Skeletal muscle satellite cell (primary cell): ENCODE measurements around the gene MIER3. TPM values are rescaled to one million over a fixed set of nuclear protein-coding genes. Genes with fewer than 3 reads are reported as not detected.
A peak's percentile ranks its signal among the peaks of the same experiment; 100 is the strongest.

ENCODE experiments used
- H3K27me3 ChIP-seq: 2 replicates; pipeline ENCODE4 v1.7.0; 2013; ENCODE audit warnings: low read length; ENCODE audit not compliant: control insufficient read depth, insufficient read depth
- H3K36me3 ChIP-seq: 2 replicates; pipeline ENCODE4 v1.7.0; 2013; ENCODE audit warnings: mild to moderate bottlenecking, control low read depth, low read length; ENCODE audit not compliant: insufficient read depth
- H3K4me1 ChIP-seq: 2 replicates; pipeline ENCODE4 v1.7.0; 2013; ENCODE audit warnings: low read length; ENCODE audit not compliant: control insufficient read depth, insufficient read depth
- H3K4me2 ChIP-seq: 2 replicates; pipeline ENCODE4 v1.7.0; 2013; ENCODE audit warnings: mild to moderate bottlenecking, low read length
- H3K4me3 ChIP-seq: 2 replicates; pipeline ENCODE4 v1.7.0; 2013; ENCODE audit warnings: low read length
- H3K9ac ChIP-seq: 2 replicates; pipeline ENCODE4 v1.7.0; 2013; ENCODE audit warnings: mild to moderate bottlenecking, low read depth, low read length, moderate library complexity
- H3K9me3 ChIP-seq: replicated peaks from 2 replicates; pipeline ENCODE4 v1.7.0; 2013; ENCODE audit warnings: mild to moderate bottlenecking, control low read depth, low read length
- total RNA-seq: library from RNA; depleted of rRNA; stranded (reverse); fragments of >200 nt; gene quantifications from 2 replicates; pipeline ENCODE4 v1.2.3, GENCODE V29; 2012; rRNA removed

The MIER3 gene, protein sequence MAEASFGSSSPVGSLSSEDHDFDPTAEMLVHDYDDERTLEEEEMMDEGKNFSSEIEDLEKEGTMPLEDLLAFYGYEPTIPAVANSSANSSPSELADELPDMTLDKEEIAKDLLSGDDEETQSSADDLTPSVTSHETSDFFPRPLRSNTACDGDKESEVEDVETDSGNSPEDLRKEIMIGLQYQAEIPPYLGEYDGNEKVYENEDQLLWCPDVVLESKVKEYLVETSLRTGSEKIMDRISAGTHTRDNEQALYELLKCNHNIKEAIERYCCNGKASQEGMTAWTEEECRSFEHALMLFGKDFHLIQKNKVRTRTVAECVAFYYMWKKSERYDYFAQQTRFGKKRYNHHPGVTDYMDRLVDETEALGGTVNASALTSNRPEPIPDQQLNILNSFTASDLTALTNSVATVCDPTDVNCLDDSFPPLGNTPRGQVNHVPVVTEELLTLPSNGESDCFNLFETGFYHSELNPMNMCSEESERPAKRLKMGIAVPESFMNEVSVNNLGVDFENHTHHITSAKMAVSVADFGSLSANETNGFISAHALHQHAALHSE
- 14.4 and 20.0 TPM in 2 replicates for total RNA-seq

DNA sequence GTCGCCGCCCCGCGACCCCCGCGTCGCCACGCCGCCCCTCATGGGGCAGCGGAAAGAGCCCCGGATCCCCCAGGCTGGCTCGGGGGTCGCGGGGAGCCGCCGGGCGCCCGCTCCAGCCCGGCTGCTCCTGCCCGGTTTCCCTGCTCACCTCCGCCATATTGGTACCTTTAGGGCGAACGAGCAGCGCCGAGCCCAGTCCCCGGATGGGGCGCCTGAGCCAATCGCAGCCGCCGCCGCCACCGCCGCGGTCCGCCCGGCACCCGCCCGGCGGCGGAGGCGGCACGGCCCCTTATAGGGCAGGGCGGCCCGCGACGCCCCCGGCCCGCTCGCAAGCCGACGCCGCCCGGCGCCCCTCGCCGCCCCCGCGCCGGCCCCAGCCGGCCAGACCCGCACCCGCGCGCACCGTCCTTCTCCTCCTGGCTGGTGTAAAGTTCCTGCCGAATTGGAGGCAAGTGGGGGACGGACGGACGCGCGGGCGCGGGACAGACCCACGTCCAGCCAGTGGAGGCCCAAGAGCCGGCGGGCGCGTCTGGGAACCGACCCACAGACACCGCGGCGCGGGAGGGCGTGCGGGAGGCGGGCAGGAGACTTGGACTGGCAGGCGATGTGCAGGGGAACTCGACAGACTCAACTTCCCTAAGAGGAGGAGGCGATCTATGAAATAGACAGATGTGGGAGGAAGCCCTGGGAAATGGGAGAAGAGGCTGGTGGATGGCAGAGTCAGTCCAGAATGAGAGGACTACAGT lies at the start of gene MIER3:
Gene MIER3, minus strand, starts transcription at position 178 of the 746 bp plus-strand sequence. Its CDS starts 21 bp downstream, at position 157.
- peak within 1 kb of the TSS; percentile 91 for H3K9ac ChIP-seq
- peaks cover 9% of the 10 kb centered on the region for H3K36me3 ChIP-seq
- H3K27me3 ChIP-seq = peaks cover 15% of the 10 kb centered on the region
- H3K9me3 ChIP-seq = no peaks in the 10 kb centered on the region
- peaks cover 9% of the 10 kb centered on the region for H3K4me1 ChIP-seq
- peak within 1 kb of the TSS; percentile 94 for H3K4me2 ChIP-seq
- H3K4me3 ChIP-seq = peak within 1 kb of the TSS; percentile 78

DNA sequence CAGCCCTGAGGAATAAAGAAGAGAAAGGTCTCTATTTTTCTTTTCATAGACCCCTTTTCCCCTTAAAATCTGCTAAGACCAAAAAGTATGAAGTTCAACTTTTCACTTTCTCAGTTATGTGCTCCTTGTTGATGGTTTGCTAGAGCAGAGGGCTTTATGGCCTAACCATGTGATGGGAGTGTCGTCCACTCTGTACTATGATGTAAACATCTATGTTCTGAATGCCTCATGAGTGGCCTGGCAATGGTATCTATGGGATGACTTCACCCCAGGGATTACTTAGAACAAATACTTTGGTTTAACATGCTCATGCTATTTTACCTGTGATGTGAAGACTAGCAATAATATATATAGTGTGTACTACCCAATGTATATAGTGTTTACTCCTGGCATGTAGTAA lies 43.7 kb upstream of the MIER3 start:
- H3K4me2 ChIP-seq = no peak overlapping the region
- H3K36me3 ChIP-seq = no peaks in the 10 kb centered on the region
- no peaks in the 10 kb centered on the region for H3K9me3 ChIP-seq
- H3K9ac ChIP-seq = no peak overlapping the region
- H3K4me1 ChIP-seq = no peaks in the 10 kb centered on the region
- no peak overlapping the region for H3K4me3 ChIP-seq
- no peaks in the 10 kb centered on the region for H3K27me3 ChIP-seq

DNA sequence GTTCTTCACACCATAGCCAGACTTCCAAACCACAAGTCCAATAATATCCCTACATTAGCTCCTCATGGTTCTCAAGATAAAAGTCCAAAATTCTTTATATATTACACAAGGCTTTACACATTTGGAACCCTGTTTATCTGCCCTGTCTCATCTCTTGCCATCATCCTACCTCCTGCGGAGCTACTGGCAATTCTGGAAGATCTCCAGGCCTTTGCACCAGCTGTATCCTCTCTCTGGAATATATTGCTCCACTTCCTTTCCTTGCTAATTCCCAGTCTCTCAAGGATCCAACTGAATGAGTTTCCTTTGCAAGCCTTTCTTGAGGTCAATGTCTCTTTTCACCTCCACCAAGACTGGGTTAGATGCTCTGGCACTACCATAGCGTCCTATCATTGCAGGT lies 41.3 kb upstream of the MIER3 start:
- no peaks in the 10 kb centered on the region for H3K4me1 ChIP-seq
- H3K9me3 ChIP-seq = no peaks in the 10 kb centered on the region
- H3K27me3 ChIP-seq = peaks cover 12% of the 10 kb centered on the region
- H3K4me3 ChIP-seq = no peak overlapping the region
- H3K9ac ChIP-seq = no peak overlapping the region
- no peak overlapping the region for H3K4me2 ChIP-seq
- no peaks in the 10 kb centered on the region for H3K36me3 ChIP-seq

DNA sequence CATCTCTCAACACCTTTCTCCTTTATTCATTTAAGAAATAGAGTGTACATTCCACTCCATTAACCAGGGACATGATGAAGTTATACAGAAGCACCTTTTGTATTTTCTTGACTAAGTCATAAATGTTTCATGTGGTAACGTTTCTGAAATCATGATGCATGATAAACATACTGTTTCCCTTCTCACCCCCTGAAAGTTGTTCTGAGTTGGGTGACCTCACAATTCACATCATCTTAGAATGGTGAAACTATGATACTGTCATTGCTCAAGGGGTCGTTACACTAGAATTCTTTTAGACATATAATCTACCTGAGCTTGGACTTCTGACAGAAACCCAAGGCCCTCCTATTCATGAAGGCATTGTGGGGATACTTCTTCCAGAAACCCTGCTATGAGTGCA lies 37.8 kb upstream of the MIER3 start:
- peaks cover 12% of the 10 kb centered on the region for H3K27me3 ChIP-seq
- H3K4me2 ChIP-seq = no peak overlapping the region
- no peak overlapping the region for H3K4me3 ChIP-seq
- H3K9ac ChIP-seq = no peak overlapping the region
- no peaks in the 10 kb centered on the region for H3K9me3 ChIP-seq
- no peaks in the 10 kb centered on the region for H3K36me3 ChIP-seq
- H3K4me1 ChIP-seq = no peaks in the 10 kb centered on the region

DNA sequence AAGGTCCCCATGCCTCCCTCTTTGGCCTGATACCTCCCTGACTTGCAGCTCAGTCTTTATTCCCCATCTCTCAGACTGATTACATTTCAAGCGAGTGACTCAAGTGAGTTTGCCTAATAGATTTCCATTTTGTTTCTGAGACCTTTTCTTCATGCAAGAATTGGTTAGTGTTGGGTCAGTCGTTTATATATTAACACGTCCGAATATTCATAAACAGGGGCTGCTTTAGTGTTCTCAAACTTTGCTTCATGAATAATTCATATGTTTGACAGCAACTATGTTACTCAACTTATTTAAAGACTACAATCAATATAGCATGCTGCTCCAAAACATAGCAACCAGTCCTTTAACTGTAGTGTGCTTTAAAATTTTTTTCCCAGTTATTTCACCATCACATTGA lies 36.6 kb upstream of the MIER3 start:
- H3K4me3 ChIP-seq = no peak overlapping the region
- no peaks in the 10 kb centered on the region for H3K9me3 ChIP-seq
- no peaks in the 10 kb centered on the region for H3K4me1 ChIP-seq
- peaks cover 17% of the 10 kb centered on the region for H3K27me3 ChIP-seq
- H3K4me2 ChIP-seq = no peak overlapping the region
- no peaks in the 10 kb centered on the region for H3K36me3 ChIP-seq
- H3K9ac ChIP-seq = no peak overlapping the region

DNA sequence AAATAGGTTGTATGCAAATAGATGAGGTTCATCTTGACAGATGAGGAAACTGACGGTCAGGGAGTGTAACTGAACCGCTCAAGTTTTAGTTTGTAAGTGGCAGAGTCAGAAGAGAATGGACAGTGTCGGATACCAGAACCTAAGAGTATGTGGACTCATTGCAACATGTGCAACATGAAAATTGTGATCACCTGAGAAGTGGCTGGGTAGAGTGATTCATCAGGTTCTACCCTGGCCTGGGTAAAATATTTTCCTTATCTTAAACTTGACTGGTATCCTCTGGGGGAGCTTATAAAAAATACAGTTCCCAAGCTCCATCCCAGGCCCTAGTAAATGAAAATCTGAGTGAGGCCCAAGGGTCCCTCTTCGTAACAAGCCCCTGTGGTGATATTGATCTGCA lies 35.2 kb upstream of the MIER3 start:
- no peaks in the 10 kb centered on the region for H3K4me1 ChIP-seq
- no peaks in the 10 kb centered on the region for H3K9me3 ChIP-seq
- H3K9ac ChIP-seq = no peak overlapping the region
- H3K27me3 ChIP-seq = peaks cover 22% of the 10 kb centered on the region
- H3K4me3 ChIP-seq = no peak overlapping the region
- H3K36me3 ChIP-seq = no peaks in the 10 kb centered on the region
- H3K4me2 ChIP-seq = no peak overlapping the region

DNA sequence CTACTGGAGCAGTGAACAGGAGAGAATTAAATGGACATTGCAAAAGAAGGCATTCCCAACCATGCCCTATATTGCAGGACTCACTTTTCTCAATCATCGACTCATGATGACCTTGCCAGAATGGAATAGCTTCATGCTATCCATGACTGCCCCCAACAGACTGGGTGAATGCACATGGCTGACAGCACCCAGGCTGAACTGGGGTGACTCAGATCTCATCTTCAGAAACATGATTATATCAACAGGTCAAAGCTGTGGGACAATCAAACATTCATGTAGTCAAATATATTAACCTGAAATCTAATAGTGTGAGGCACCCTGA lies 34.7 kb upstream of the MIER3 start:
- Histone ChIP-seq H3K4me1 (no peaks in the 10 kb centered on the region), H3K36me3 (no peaks in the 10 kb centered on the region), H3K4me3 (no peak overlapping the region), H3K9ac (no peak overlapping the region), H3K9me3 (no peaks in the 10 kb centered on the region), H3K27me3 (peaks cover 25% of the 10 kb centered on the region), H3K4me2 (no peak overlapping the region)

DNA sequence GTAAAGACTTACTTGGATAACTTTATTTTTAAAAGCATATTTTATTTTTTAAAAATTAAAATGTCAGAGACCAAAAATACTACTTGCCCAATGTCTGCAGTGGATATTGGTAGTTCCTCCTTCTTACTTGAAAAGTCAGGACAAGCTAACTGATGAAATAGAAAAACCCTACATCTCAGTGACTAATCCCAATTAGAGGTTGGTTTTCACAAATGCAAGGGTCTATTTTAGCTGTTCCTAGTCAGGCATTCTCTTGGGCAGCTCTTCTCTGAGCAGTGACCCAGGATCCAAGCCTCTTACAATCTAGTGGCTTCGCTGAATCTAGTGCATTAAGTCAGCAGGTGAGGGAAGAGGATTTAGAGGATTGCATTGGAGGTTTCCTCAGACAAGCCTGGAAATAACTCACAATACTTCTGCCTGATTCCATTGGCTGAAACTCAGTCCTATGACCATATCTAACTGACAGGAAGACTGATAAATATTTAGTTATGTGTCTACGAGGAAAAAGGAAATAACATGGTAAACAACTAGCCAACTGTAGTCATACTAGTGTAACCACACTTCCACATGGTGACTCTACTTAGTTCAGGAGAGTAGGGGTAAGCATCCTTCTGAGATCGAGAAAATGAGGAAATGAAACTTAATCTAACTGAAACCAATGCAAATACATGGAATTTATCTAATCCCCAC lies 34.2 kb upstream of the MIER3 start:
- H3K4me2 ChIP-seq = no peak overlapping the region
- H3K36me3 ChIP-seq = no peaks in the 10 kb centered on the region
- H3K9me3 ChIP-seq = no peaks in the 10 kb centered on the region
- H3K4me3 ChIP-seq = no peak overlapping the region
- peaks cover 30% of the 10 kb centered on the region for H3K27me3 ChIP-seq
- no peak overlapping the region for H3K9ac ChIP-seq
- no peaks in the 10 kb centered on the region for H3K4me1 ChIP-seq

DNA sequence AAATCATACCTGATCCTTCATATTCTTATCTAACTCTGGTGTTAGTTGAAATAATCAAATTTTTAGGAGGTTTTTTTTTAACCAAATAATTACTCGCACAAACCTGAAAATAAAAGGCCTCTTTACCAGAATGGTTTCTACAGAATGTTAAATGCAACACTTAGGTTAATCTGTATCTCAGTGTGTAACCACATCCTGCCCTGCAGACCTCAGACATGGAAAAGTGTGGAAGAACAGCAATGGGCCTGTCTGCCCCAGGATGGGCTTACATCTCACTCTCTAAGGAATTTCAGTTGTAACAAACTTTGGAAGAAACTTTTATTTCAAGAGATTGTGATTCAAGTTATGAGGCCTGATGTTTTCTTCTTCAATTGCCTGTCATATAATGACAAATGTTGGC lies 32.5 kb upstream of the MIER3 start:
- Histone ChIP-seq H3K27me3 (peaks cover 20% of the 10 kb centered on the region), H3K4me3 (no peak overlapping the region), H3K4me2 (no peak overlapping the region), H3K9ac (no peak overlapping the region), H3K4me1 (no peaks in the 10 kb centered on the region), H3K9me3 (no peaks in the 10 kb centered on the region), H3K36me3 (no peaks in the 10 kb centered on the region)

DNA sequence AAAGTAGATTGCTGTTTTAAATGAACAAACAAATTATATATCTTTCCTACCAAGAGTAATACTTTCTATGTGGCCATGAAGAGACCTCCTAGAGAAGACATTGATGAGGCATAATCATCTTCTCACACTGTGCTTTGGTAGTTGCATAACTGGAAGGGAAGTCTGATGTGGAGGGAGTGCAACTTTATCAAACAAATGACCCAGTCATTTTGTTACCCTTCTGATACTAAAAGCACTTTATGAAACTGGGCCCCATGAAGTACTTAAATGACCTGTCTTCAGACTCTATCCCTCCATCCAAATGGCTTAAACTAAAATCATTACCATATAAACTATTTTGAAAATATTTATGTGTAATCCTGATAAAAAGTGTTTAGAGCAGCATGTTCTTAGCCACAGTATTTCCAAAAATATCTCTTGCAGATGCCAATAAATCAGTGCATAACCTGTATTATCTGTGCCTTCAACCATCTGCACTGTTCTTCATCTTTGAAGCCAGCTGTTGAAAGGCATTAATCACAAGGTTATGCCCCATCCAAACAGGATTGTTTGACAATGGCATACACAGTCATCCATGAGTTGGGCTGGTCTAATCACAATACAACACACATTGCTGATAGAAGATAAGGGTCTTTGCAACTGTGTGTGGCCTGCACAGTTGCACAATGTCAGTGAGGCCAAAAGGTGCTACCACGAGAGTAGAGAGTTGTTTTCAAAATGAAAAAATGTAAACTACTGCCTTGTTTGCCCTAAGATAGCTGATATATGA lies 31.9 kb upstream of the MIER3 start:
- Histone ChIP-seq H3K4me1 (no peaks in the 10 kb centered on the region), H3K36me3 (no peaks in the 10 kb centered on the region), H3K27me3 (peaks cover 18% of the 10 kb centered on the region), H3K4me2 (no peak overlapping the region), H3K4me3 (no peak overlapping the region), H3K9me3 (no peaks in the 10 kb centered on the region), H3K9ac (no peak overlapping the region)
